Endothelial cell of umbilical vein (primary cell): Measurements from ENCODE around the gene HBEGF. TPM values are rescaled to one million over a fixed set of nuclear protein-coding genes. Genes with fewer than 3 reads are reported as not detected.

Experiments
- BruUV-seq: library from RNA; stranded (reverse); fragments of 400-500 nt; replicated peaks from 2 replicates; lab custom pipeline; 2021; lab: Mats Ljungman, UMichigan
- CTCF ChIA-PET: fragments of 300-600, 350-600 bp; sonication (Branson Sonifier 250); formaldehyde crosslinking; loops from one replicate; lab custom pipeline; 2021; ENCODE audit warnings: antibody characterized with exemption, inconsistent platforms; lab: Charles Lee
- POLR2A ChIA-PET: fragments of 300-600, 350-600 bp; sonication (Branson Sonifier 250); formaldehyde crosslinking; loops from one replicate; lab custom pipeline; 2021; ENCODE audit warnings: antibody characterized with exemption, inconsistent platforms; lab: Charles Lee
- DNase-seq: peaks from one replicate; pipeline ENCODE4 v3.0.0-alpha.2; 2011; ENCODE audit warnings: low read depth, low spot score
- FAIRE-seq: peaks from 2 replicates; lab custom pipeline; 2011; peaks lifted over from hg19 to GRCh38; lab: Jason Lieb, UNC
- H2AFZ ChIP-seq: 2 replicates; pipeline ENCODE4 v1.6.0; 2012; ENCODE audit warnings: low read depth, low read length, control low read depth, inconsistent platforms
- H3K27ac ChIP-seq: 2 replicates; pipeline ENCODE4 v1.5.1; 2011; ENCODE audit warnings: low read depth, mild to moderate bottlenecking, control low read depth, low read length, moderate library complexity; ENCODE audit not compliant: insufficient read depth
- H3K27me3 ChIP-seq, 2 experiments: 2 replicates each; pipeline versions ENCODE4 v1.6.0 to v1.6.1; 2011; ENCODE audit warnings: low read length in 2 of 2, mixed read lengths in 1 of 2; ENCODE audit not compliant: control insufficient read depth in 2 of 2, insufficient read depth in 2 of 2
- H3K36me3 ChIP-seq, 2 experiments: 2 replicates in 1 of 2; 3 replicates in 1 of 2; pipeline ENCODE4 v1.5.1; 2011; ENCODE audit warnings: low read length in 2 of 2, mild to moderate bottlenecking in 1 of 2, moderate library complexity in 1 of 2; ENCODE audit not compliant: control insufficient read depth in 2 of 2, insufficient read depth in 2 of 2; ENCODE audit errors: extremely low read depth in 1 of 2
- H3K4me1 ChIP-seq: 3 replicates; pipeline ENCODE4 v1.5.1; 2011; ENCODE audit warnings: mild to moderate bottlenecking, low read length; ENCODE audit not compliant: control insufficient read depth, insufficient read depth; ENCODE audit errors: extremely low read depth
- H3K4me2 ChIP-seq: 2 replicates; pipeline ENCODE4 v1.6.1; 2011; ENCODE audit warnings: low read length, control low read depth, mixed read lengths; ENCODE audit not compliant: insufficient read depth
- H3K4me3 ChIP-seq, 3 experiments: fragments of 200-600 bp in 1 of 3; sonication (generic), shearing (Covaris generic) in 1 of 3; replicated peaks in 1 of 3; 2 replicates each; pipeline ENCODE4 v1.5.1; 2011 to 2016; ENCODE audit warnings: control low read depth in 3 of 3, low read length in 3 of 3, mild to moderate bottlenecking in 2 of 3, inconsistent platforms in 1 of 3, low read depth in 1 of 3, moderate library complexity in 1 of 3; ENCODE audit not compliant: insufficient read depth in 1 of 3
- H3K79me2 ChIP-seq: 2 replicates; pipeline ENCODE4 v1.6.0; 2012; ENCODE audit warnings: low read length, inconsistent platforms; ENCODE audit not compliant: control insufficient read depth, insufficient read depth
- H3K9ac ChIP-seq: replicated peaks from 2 replicates; pipeline ENCODE3; 2011; ENCODE audit warnings: low read length, control low read depth; ENCODE audit not compliant: insufficient read depth; ENCODE audit errors: extremely low read depth
- H3K9me1 ChIP-seq: replicated peaks from 3 replicates; pipeline ENCODE4 v1.6.0; 2011; ENCODE audit warnings: mild to moderate bottlenecking, low read length; ENCODE audit not compliant: control insufficient read depth, insufficient read depth; ENCODE audit errors: extremely low read depth
- H3K9me3 ChIP-seq: replicated peaks from 2 replicates; pipeline ENCODE4 v1.5.1; 2012; ENCODE audit warnings: low read length, inconsistent platforms; ENCODE audit not compliant: control insufficient read depth, insufficient read depth
- H4K20me1 ChIP-seq: replicated peaks from 2 replicates; pipeline ENCODE3; 2011; ENCODE audit warnings: mild to moderate bottlenecking, low read length; ENCODE audit not compliant: control insufficient read depth, insufficient read depth; ENCODE audit errors: extremely low read depth
- FOS ChIP-seq: IDR thresholded peaks from 2 replicates; pipeline ENCODE4 v1.6.1; 2011; ENCODE audit warnings: mild to moderate bottlenecking, low read length, moderate library complexity, borderline replicate concordance; ENCODE audit not compliant: insufficient read depth
- JUN ChIP-seq: IDR thresholded peaks from 2 replicates; pipeline ENCODE4 v1.6.1; 2011; ENCODE audit warnings: borderline replicate concordance, low read depth; ENCODE audit not compliant: insufficient read length, insufficient read depth
- POLR2A ChIP-seq: IDR thresholded peaks from 2 replicates; pipeline ENCODE4 v1.6.1; 2012; ENCODE audit warnings: low read depth, mild to moderate bottlenecking, control low read depth, low read length
- POLR2AphosphoS5 ChIP-seq: IDR thresholded peaks from 2 replicates; pipeline ENCODE4 v1.6.1; 2012; ENCODE audit warnings: low read depth, mild to moderate bottlenecking, control low read depth, low read length, moderate library complexity; ENCODE audit not compliant: insufficient read depth
- dilution Hi-C: fragments of 300-500 bp; cut with MboI; formaldehyde crosslinking; loops from one replicate; pipeline ENCODE4 v1.15.0; 2019; ENCODE audit warnings: low sequenced_read_pairs; ENCODE audit not compliant: extremely low pct_ligation_motif_present
- intact Hi-C: fragments of 100-400 bp; cut with micrococcal nuclease; formaldehyde crosslinking; loops from one replicate; pipeline ENCODE4 v1.10.0; 2022
- polyA plus RNA-seq, 4 experiments: library from polyadenylated mRNA; depleted of rRNA in 3 of 4; stranded (reverse) in 3 of 4; unstranded in 1 of 4; fragments of >200 nt; gene quantifications; 2 replicates each; pipeline versions ENCODE4 v1.2.1 to v1.2.3, GENCODE V29; 2011 to 2012; ENCODE audit warnings: missing spikeins in 1 of 4
- total RNA-seq: library from RNA; stranded (reverse); gene quantifications from 2 replicates; pipeline ENCODE4 v1.2.3, GENCODE V29; 2021
- TF ChIP-seq, protein P1 (sequence below): IDR thresholded peaks from 2 replicates; pipeline ENCODE4 v1.6.1; 2011; ENCODE audit not compliant: insufficient read depth, insufficient read length
- TF ChIP-seq, protein P2 (sequence below), 2 donors: IDR thresholded peaks; 1 replicate in 1 of 2; 2 replicates in 1 of 2; pipeline ENCODE4 v1.5.1; 2011; ENCODE audit warnings: low read length in 2 of 2, mild to moderate bottlenecking in 2 of 2, moderate library complexity in 2 of 2, control low read depth in 1 of 2, inconsistent platforms in 1 of 2, low read depth in 1 of 2; ENCODE audit not compliant: insufficient read depth in 1 of 2; ENCODE audit errors: extremely low read depth in 1 of 2

The HBEGF gene
- total and polyA plus RNA-seq, 2 donors (not counting 3 experiments of a cell fraction or from before 2014, with no cell fraction given): 33.2 to 79.8 TPM

DNA sequence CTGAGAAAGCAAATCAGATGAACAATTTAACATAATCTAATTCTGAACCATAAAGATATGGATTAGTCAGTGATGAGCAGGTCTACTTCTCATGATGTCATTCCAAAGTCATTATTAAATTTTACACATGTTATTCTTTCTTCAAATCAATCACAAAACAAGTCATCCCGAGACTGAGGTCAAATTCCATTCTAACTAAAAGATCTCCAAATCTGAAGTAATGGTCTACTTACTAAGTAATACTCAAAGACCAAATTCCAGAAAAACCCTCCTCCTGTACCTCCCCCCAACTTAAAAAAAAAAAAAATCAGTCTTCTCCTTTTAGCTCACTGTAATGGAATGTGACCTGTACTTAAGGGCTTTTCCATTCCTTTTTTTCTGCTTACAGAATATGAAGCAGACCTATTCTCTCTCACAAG is 48.2 kb downstream of the HBEGF start:
- H3K9ac ChIP-seq: peak overlapping the region; percentile 38
- POLR2A ChIA-PET: interaction anchor here (1.0 to 1.8 kb wide), 3 partner anchors 14 to 48 kb away, joined by 4 to 6 read pairs (median 5); partner anchors contain the start of gene HBEGF
- intact Hi-C loops: loop anchor here (1.0 to 2.0 kb wide), 5 partner anchors 14 to 52 kb away; partner anchors contain the start of gene HBEGF
- DNase-seq (peak; percentile 83), FAIRE-seq (no peak)
- no peak overlapping the region for H3K4me3 ChIP-seq
- peaks cover 67% of the 10 kb centered on the region for H3K4me1 ChIP-seq
- no peaks in the 10 kb centered on the region for H3K36me3 ChIP-seq
- H2AFZ ChIP-seq: no peak overlapping the region
- peak overlapping the region; percentile 64 for H3K27ac ChIP-seq
- H3K79me2 ChIP-seq: peaks cover 71% of the 10 kb centered on the region
- no peaks in the 10 kb centered on the region for H3K27me3 ChIP-seq
- dilution Hi-C loops: no loop called here
- CTCF ChIA-PET: interaction anchor here (0.8 to 2.9 kb wide), 11 partner anchors 12 to 54 kb away, joined by 3 to 20 read pairs (median 5); partner anchors contain the start of gene HBEGF
- TF ChIP-seq POLR2A (no peak), POLR2AphosphoS5 (no peak), FOS (no peak), JUN (peak; percentile 57)
- TF ChIP-seq, protein P1, sequence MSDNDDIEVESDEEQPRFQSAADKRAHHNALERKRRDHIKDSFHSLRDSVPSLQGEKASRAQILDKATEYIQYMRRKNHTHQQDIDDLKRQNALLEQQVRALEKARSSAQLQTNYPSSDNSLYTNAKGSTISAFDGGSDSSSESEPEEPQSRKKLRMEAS: no peak
- TF ChIP-seq, protein P2, sequence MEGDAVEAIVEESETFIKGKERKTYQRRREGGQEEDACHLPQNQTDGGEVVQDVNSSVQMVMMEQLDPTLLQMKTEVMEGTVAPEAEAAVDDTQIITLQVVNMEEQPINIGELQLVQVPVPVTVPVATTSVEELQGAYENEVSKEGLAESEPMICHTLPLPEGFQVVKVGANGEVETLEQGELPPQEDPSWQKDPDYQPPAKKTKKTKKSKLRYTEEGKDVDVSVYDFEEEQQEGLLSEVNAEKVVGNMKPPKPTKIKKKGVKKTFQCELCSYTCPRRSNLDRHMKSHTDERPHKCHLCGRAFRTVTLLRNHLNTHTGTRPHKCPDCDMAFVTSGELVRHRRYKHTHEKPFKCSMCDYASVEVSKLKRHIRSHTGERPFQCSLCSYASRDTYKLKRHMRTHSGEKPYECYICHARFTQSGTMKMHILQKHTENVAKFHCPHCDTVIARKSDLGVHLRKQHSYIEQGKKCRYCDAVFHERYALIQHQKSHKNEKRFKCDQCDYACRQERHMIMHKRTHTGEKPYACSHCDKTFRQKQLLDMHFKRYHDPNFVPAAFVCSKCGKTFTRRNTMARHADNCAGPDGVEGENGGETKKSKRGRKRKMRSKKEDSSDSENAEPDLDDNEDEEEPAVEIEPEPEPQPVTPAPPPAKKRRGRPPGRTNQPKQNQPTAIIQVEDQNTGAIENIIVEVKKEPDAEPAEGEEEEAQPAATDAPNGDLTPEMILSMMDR (IDR thresholded peaks at IDR 0.05; ENCODE audit: extremely low read depth in 1 of 2, insufficient read depth in 1 of 2, low read depth in 1 of 2, low read length in 2 of 2): no peak
- no TSS peak for BruUV-seq
- peak overlapping the region; percentile 40 for H3K4me2 ChIP-seq
- H3K9me1 ChIP-seq: no peaks in the 10 kb centered on the region
- H3K9me3 ChIP-seq: no peaks in the 10 kb centered on the region
- no peaks in the 10 kb centered on the region for H4K20me1 ChIP-seq
